ENCODE measurements around the gene C1orf87.

- no peak for TF ChIP-seq POLR2AphosphoS5 (IDR thresholded peaks at IDR 0.05; ENCODE audit: low read depth)
- no peak for TF ChIP-seq CTCF (IDR thresholded peaks at IDR 0.05; ENCODE audit: insufficient read depth, low read length)
- TF ChIP-seq REST (IDR thresholded peaks at IDR 0.05; ENCODE audit: insufficient replicate concordance, low read depth), result no peak
These were observed 62.9 kb downstream of the C1orf87 start for GRCh38 chr1:60010690-60011089.

Data from HL-60 (cell line).